Measurements from ENCODE around the gene SAP30BP.

The SAP30BP gene

GRCh38 chr17:75650874-75651273 is 16.3 kb upstream of the SAP30BP start:
- no peak for DNase-seq

- no peak for DNase-seq
Observed at GRCh38 chr17:75652341-75652740, 14.8 kb upstream of the SAP30BP start.

GRCh38 chr17:75652934-75653549 is 14.1 kb upstream of the SAP30BP start:
- DNase-seq: peak; percentile 13 to 29

GRCh38 chr17:75654176-75654575 is 13.0 kb upstream of the SAP30BP start:
- DNase-seq: no peak

- DNase-seq: no peak
Observed at GRCh38 chr17:75658237-75658636, 8.9 kb upstream of the SAP30BP start.

GRCh38 chr17:75661531-75661930 is 5.6 kb upstream of the SAP30BP start:
- no peak for DNase-seq

GRCh38 chr17:75662511-75662910 is 4.6 kb upstream of the SAP30BP start:
- no peak for DNase-seq

- no peak for DNase-seq
Observed at GRCh38 chr17:75664099-75664549, 3.0 kb upstream of the SAP30BP start.

GRCh38 chr17:75665981-75666380 is 1.2 kb upstream of the SAP30BP start:
- no peak for DNase-seq

GRCh38 chr17:75667825-75668224 is 687 bp downstream of the SAP30BP start:
- DNase-seq: no peak

GRCh38 chr17:75668489-75668888 is 1.4 kb downstream of the SAP30BP start:
- DNase-seq: no peak

GRCh38 chr17:75670868-75671267 is 3.7 kb downstream of the SAP30BP start:
- DNase-seq: no peak

- DNase-seq: no peak
Observed at GRCh38 chr17:75672011-75672410, 4.9 kb downstream of the SAP30BP start.

GRCh38 chr17:75673487-75673886 is 6.3 kb downstream of the SAP30BP start:
- DNase-seq: no peak

- no peak for DNase-seq
Observed at GRCh38 chr17:75676461-75676860, 9.3 kb downstream of the SAP30BP start.

GRCh38 chr17:75679706-75680211 is 12.6 kb downstream of the SAP30BP start:
- DNase-seq: no peak

- DNase-seq: no peak
Observed at GRCh38 chr17:75680431-75680830, 13.3 kb downstream of the SAP30BP start.

- no peak for DNase-seq
Observed at GRCh38 chr17:75681289-75681688, 14.2 kb downstream of the SAP30BP start.

GRCh38 chr17:75683583-75683982 is 16.4 kb downstream of the SAP30BP start:
- no peak for DNase-seq

- no peak for DNase-seq
Observed at GRCh38 chr17:75684249-75684648, 17.1 kb downstream of the SAP30BP start.

GRCh38 chr17:75684924-75685323 is 17.8 kb downstream of the SAP30BP start:
- DNase-seq: no peak

- DNase-seq: no peak
Observed at GRCh38 chr17:75685499-75685898, 18.4 kb downstream of the SAP30BP start.

GRCh38 chr17:75688209-75688825 is 21.2 kb downstream of the SAP30BP start:
- no peak for DNase-seq

- peak; percentile 31 to 49 for DNase-seq
Observed at GRCh38 chr17:75689441-75689873, 22.3 kb downstream of the SAP30BP start.

- DNase-seq: peak; percentile 49 to 67
Observed at GRCh38 chr17:75691371-75691791, 24.2 kb downstream of the SAP30BP start.

Data from activated CD4-positive, alpha-beta T cell treated with anti-CD3 and anti-CD28 coated beads, Interleukin-2, amount 50 U/mL, for 48 hours (primary cell).